Fibroblast of upper back skin (primary cell): ENCODE results near the gene ALDH4A1.
"Not testable (repeated sequence)": the region's sequence is repeated elsewhere in the genome, so short reads cannot be mapped to it uniquely, and the experiment has no call there.

ENCODE experiments used
- DNase-seq: peaks from one replicate; pipeline ENCODE4 v3.0.0-alpha.2; 2013

The ALDH4A1 gene

GRCh38 chr1:18874036-18874435 is 28.3 kb downstream of the ALDH4A1 start:
- no peak for DNase-seq

DNA sequence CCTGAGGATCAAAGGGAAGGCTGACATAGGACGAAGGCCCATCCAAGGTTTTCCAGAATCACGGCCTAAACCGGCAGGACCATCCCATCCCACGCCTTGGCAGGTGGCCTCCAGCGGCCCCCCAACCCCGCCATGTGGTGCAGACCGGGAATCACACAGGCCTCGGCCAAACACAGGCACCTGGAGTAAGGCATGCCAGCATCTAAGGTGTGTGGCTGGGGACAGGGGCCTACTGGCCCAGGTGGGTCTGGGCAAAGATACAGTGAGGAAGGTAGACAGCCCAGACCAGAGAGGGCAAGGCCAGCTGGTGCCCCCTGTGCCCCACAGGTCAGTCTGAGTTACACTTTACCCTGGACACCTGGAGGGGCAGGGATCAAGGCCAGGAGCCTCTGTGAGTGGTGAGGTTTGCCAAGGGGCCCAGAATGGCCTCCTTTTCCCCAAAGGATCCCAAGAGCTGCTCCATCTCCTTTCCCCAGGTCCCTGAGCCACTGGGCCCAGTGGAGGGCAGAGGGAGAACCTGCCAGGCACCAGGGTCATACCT is 30.2 kb downstream of the ALDH4A1 start:
- DNase-seq: no peak

GRCh38 chr1:18871401-18872070 is 30.8 kb downstream of the ALDH4A1 start:
- DNase-seq: no peak

GRCh38 chr1:18870957-18871356 is 31.4 kb downstream of the ALDH4A1 start:
- DNase-seq: no peak

- DNase-seq: not testable (repeated sequence)
These were observed 31.8 kb downstream of the ALDH4A1 start for GRCh38 chr1:18870595-18870865.

- no peak for DNase-seq
These were observed 32.3 kb downstream of the ALDH4A1 start for GRCh38 chr1:18869847-18870594.

GRCh38 chr1:18868801-18869424 is 33.4 kb downstream of the ALDH4A1 start:
- no peak for DNase-seq

GRCh38 chr1:18868354-18868753 is 34.0 kb downstream of the ALDH4A1 start:
- no peak for DNase-seq

GRCh38 chr1:18866846-18867245 is 35.5 kb downstream of the ALDH4A1 start:
- no peak for DNase-seq

- no peak for DNase-seq
These were observed 36.0 kb downstream of the ALDH4A1 start for GRCh38 chr1:18866314-18866713.

GRCh38 chr1:18865176-18865575 is 37.2 kb downstream of the ALDH4A1 start:
- no peak for DNase-seq

- no peak for DNase-seq
These were observed 40.8 kb downstream of the ALDH4A1 start for GRCh38 chr1:18861590-18861989.

GRCh38 chr1:18861082-18861481 is 41.3 kb downstream of the ALDH4A1 start:
- DNase-seq: no peak

- no peak for DNase-seq
These were observed 42.8 kb downstream of the ALDH4A1 start, which contains the start of gene TAS1R2 for GRCh38 chr1:18859560-18859959. Gene TAS1R2, minus strand, starts transcription at chr1:18859660. Its CDS starts 0 bp downstream, at chr1:18859660.

- DNase-seq: no peak
These were observed 44.2 kb downstream of the ALDH4A1 start for GRCh38 chr1:18858070-18858688.

GRCh38 chr1:18856435-18856834 is 45.9 kb downstream of the ALDH4A1 start:
- no peak for DNase-seq

GRCh38 chr1:18855573-18855972 is 46.8 kb downstream of the ALDH4A1 start:
- DNase-seq: peak; percentile 25

- DNase-seq: no peak
These were observed 47.9 kb downstream of the ALDH4A1 start for GRCh38 chr1:18854331-18855025.

GRCh38 chr1:18852501-18852900 is 49.9 kb downstream of the ALDH4A1 start:
- no peak for DNase-seq

GRCh38 chr1:18849261-18849711 is 53.1 kb downstream of the ALDH4A1 start:
- DNase-seq: peak; percentile 16

GRCh38 chr1:18847723-18848122 is 54.6 kb downstream of the ALDH4A1 start:
- not testable (repeated sequence) for DNase-seq

DNA sequence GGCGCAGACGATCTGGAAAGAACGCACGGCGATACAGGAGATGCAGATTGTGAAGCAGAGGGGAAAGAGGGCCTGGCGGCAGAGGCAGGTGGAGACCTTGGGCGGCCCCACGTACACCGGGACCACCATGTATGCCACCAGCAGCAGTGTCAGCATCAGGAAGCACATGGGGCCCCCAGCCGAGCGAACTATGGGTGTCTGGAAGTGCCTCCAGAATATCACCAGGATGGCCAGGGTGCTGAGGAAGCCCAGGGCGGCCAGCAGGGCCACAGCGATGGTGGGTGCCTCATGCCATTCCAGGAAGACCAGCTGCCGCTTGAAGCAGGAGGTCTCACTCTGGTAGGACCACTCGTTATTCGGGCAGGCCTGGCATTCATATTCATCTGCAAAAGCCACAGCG is 62.2 kb downstream of the ALDH4A1 start:
- DNase-seq: no peak

DNA sequence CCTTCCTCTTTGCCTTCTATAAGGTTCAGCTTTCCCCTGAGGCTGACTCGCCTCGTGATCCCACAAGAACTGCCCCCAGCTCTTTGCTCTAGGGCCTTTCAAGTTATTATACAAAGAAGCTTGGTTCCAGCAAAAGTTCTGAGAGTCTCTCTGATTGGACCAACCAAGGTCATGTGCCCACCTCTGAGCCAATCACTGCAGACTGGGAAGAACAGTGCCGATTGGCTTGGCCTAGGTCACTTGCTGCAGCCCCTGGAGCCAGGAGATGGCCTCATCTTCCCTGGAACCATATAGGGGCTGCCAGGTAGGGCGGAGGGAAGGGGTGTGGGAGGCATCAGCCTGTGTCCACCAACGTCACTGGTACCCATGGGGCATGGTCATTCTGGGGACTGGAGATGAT is 65.7 kb downstream of the ALDH4A1 start:
- no peak for DNase-seq
